Ishikawa (cell line): ENCODE data around the gene INTS4.

Source experiments
- CEBPB ChIP-seq: IDR thresholded peaks from 2 replicates; pipeline ENCODE4 v1.6.1; 2012
- CREB1 ChIP-seq: IDR thresholded peaks from 2 replicates; pipeline ENCODE4 v1.6.1; 2012; ENCODE audit warnings: low read depth
- EGR1 ChIP-seq: IDR thresholded peaks from 2 replicates; pipeline ENCODE4 v1.6.1; 2012
- EP300 ChIP-seq: IDR thresholded peaks from 2 replicates; pipeline ENCODE4 v1.6.1; 2012; ENCODE audit warnings: borderline replicate concordance
- FOXM1 ChIP-seq: IDR thresholded peaks from 2 replicates; pipeline ENCODE4 v1.6.1; 2012; ENCODE audit warnings: low read depth, borderline replicate concordance
- NFIC ChIP-seq: IDR thresholded peaks from 2 replicates; pipeline ENCODE4 v1.6.1; 2012
- RAD21 ChIP-seq: IDR thresholded peaks from 2 replicates; pipeline ENCODE4 v1.6.1; 2012; ENCODE audit warnings: low read depth
- TAF1 ChIP-seq: IDR thresholded peaks from 2 replicates; pipeline ENCODE4 v1.6.1; 2012; ENCODE audit warnings: low read depth, mild to moderate bottlenecking
- TCF12 ChIP-seq: IDR thresholded peaks from 2 replicates; pipeline ENCODE4 v1.6.1; 2012; ENCODE audit warnings: low read depth
- TEAD4 ChIP-seq: IDR thresholded peaks from 2 replicates; pipeline ENCODE4 v1.6.1; 2012
- USF1 ChIP-seq: IDR thresholded peaks from 2 replicates; pipeline ENCODE4 v1.6.1; 2012
- YY1 ChIP-seq: IDR thresholded peaks from 2 replicates; pipeline ENCODE4 v1.6.1; 2012; ENCODE audit warnings: low read depth
- ZBTB7A ChIP-seq: IDR thresholded peaks from 2 replicates; pipeline ENCODE4 v1.6.1; 2012; ENCODE audit warnings: low read depth
- TF ChIP-seq, protein P1 (sequence below): IDR thresholded peaks from 2 replicates; pipeline ENCODE4 v1.6.1; 2012; ENCODE audit warnings: low read depth, mild to moderate bottlenecking
- TF ChIP-seq, protein P2 (sequence below): IDR thresholded peaks from 2 replicates; pipeline ENCODE4 v1.6.1; 2012

The INTS4 gene

DNA sequence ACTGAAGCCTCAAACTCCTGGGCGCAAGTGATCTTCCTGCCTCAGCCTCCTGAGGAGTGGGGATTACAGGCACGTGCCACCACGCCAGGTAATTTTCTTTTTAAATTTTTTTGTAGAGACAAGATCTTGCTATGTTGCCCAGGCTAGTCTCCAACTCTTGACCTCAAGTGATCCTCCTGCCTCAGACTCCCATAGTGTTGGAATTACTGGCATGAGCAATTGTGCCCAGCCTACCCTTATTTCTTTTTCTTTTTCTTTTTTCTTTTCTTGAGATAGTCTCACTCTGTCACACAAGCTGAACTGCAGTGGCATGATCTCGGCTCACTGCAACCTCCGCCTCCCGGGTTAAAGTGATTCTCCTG, 109.7 kb downstream of the INTS4 start:
- TF ChIP-seq TEAD4 (no peak), EP300 (no peak), ZBTB7A (no peak), TCF12 (no peak), EGR1 (no peak), RAD21 (no peak), CEBPB (no peak), CREB1 (no peak), YY1 (no peak), FOXM1 (no peak), USF1 (no peak), TAF1 (no peak), NFIC (no peak)
- TF ChIP-seq, protein P1, sequence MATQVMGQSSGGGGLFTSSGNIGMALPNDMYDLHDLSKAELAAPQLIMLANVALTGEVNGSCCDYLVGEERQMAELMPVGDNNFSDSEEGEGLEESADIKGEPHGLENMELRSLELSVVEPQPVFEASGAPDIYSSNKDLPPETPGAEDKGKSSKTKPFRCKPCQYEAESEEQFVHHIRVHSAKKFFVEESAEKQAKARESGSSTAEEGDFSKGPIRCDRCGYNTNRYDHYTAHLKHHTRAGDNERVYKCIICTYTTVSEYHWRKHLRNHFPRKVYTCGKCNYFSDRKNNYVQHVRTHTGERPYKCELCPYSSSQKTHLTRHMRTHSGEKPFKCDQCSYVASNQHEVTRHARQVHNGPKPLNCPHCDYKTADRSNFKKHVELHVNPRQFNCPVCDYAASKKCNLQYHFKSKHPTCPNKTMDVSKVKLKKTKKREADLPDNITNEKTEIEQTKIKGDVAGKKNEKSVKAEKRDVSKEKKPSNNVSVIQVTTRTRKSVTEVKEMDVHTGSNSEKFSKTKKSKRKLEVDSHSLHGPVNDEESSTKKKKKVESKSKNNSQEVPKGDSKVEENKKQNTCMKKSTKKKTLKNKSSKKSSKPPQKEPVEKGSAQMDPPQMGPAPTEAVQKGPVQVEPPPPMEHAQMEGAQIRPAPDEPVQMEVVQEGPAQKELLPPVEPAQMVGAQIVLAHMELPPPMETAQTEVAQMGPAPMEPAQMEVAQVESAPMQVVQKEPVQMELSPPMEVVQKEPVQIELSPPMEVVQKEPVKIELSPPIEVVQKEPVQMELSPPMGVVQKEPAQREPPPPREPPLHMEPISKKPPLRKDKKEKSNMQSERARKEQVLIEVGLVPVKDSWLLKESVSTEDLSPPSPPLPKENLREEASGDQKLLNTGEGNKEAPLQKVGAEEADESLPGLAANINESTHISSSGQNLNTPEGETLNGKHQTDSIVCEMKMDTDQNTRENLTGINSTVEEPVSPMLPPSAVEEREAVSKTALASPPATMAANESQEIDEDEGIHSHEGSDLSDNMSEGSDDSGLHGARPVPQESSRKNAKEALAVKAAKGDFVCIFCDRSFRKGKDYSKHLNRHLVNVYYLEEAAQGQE, result no peak
- TF ChIP-seq, protein P2, sequence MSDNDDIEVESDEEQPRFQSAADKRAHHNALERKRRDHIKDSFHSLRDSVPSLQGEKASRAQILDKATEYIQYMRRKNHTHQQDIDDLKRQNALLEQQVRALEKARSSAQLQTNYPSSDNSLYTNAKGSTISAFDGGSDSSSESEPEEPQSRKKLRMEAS, result no peak

DNA sequence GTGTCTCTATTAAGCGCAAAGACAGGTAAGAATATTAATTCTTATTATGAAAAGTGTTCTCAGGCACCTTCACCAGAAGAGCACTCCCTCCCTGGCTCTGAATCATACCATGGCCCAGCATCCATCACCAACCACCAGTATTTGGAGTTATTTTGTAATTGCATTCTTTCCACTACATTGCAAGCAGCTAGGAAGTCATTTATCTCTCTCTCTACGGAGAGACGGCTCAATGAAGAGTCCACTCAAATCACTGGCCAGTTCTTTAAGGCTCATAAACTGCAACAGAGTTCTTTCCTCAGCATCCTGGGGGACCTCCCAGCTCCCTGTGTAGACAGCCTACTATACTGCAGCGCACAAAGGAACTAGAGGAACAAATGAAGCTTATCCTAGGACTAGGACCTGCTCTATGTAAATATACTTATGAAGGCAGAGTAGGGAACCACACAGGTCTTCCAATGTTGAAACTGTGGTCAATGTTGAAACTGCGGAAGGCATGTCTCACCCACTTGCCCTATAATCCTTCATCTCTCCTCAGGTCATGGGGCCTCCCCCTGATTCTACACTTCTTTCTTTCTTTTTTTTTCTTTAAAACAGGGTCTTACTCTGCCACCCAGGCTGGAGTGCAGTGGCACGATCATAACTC, 110.2 kb downstream of the INTS4 start:
- TF ChIP-seq TCF12 (no peak), EGR1 (no peak), USF1 (no peak), TAF1 (no peak), CREB1 (no peak), CEBPB (no peak), NFIC (no peak), FOXM1 (no peak), TEAD4 (no peak), ZBTB7A (no peak), YY1 (no peak), EP300 (no peak), RAD21 (no peak)
- TF ChIP-seq, protein P2, result no peak
- TF ChIP-seq, protein P1, result no peak

GRCh38 chr11:77883775-77884174, 110.7 kb downstream of the INTS4 start:
- no peak for TF ChIP-seq RAD21
- TF ChIP-seq EP300, result no peak
- TF ChIP-seq TCF12, result no peak
- TF ChIP-seq TAF1, result no peak
- no peak for TF ChIP-seq NFIC
- TF ChIP-seq, protein P1, result no peak
- TF ChIP-seq CREB1, result no peak
- no peak for TF ChIP-seq TEAD4
- TF ChIP-seq ZBTB7A, result no peak
- TF ChIP-seq FOXM1, result no peak
- TF ChIP-seq USF1, result no peak
- no peak for TF ChIP-seq EGR1
- no peak for TF ChIP-seq CEBPB
- TF ChIP-seq, protein P2, result no peak
- TF ChIP-seq YY1, result no peak

DNA sequence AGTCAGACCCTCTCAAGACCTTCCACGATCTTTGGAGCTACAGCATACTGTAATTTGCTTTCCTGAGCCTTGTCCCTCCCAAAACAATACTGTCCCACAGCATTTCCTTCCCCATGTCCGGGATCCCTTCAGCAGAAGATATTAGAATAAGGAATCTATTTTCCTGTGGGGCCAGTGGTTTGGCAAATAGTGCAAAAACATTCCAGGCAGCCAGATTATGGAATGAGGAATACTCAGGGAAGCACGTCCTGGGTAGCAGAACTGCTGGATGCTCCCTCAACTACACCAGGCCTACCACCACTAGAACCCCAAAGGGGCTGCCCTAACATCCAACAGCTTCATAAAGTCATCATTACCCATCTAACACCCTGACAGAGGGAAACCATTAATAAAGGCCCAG, 112.1 kb downstream of the INTS4 start:
- no peak for TF ChIP-seq FOXM1
- TF ChIP-seq EP300, result no peak
- TF ChIP-seq CREB1, result no peak
- TF ChIP-seq YY1, result no peak
- TF ChIP-seq, protein P2, result no peak
- TF ChIP-seq ZBTB7A, result no peak
- TF ChIP-seq EGR1, result no peak
